Measurements from ENCODE around the gene SCD5.

The SCD5 gene

GRCh38 chr4:82792912-82793649 is 5.5 kb downstream of the SCD5 start:
- no peak for DNase-seq

- no peak for DNase-seq
Observed at GRCh38 chr4:82791179-82791578, 7.4 kb downstream of the SCD5 start.

- DNase-seq: no peak
Observed at GRCh38 chr4:82790060-82790660, 8.4 kb downstream of the SCD5 start.

DNA sequence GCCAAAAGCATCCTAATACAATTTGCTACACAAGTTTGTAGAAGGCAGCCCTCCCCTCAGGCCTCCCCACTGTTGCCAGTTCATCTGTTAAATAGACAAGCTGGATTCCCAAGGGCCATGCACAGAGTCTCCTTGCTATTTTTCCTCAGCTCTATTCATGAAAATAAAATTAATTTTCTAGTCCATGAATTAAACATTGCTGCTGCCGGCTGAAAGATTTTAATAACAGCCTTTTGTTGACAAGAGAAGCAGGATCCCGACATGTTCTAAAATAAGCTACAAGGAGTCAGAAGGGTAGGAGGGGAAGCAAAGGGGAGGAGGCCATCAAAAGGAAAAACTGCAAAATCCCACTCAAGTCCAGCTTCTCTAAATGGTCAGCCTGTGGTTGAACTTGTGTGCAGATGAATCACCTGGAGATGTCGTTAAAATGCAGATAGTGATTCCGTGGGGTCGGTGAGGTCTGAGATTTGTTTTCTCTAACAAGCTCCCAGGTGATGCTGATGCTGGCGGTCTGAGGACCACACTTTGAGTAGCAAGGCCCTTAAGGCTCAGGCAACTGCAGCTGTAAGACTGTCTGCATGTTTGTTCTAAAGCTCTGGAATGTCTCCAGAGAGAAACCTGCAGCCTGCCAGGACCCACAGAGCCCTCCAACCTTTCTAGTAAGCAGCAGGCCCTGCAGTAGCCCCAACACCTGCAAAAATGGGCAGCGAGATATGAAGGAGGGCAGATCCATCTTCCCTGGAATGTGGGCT is 9.4 kb downstream of the SCD5 start:
- DNase-seq: no peak

- DNase-seq: no peak
Observed at GRCh38 chr4:82787342-82787741, 11.3 kb downstream of the SCD5 start.

- DNase-seq: no peak
Observed at GRCh38 chr4:82786828-82787227, 11.8 kb downstream of the SCD5 start.

- no peak for DNase-seq
Observed at GRCh38 chr4:82785611-82786400, 12.8 kb downstream of the SCD5 start.

GRCh38 chr4:82784681-82785610 is 13.7 kb downstream of the SCD5 start:
- DNase-seq: no peak

- no peak for DNase-seq
Observed at GRCh38 chr4:82782626-82783345, 15.8 kb downstream of the SCD5 start.

GRCh38 chr4:82780752-82781231 is 17.8 kb downstream of the SCD5 start:
- DNase-seq: no peak

DNA sequence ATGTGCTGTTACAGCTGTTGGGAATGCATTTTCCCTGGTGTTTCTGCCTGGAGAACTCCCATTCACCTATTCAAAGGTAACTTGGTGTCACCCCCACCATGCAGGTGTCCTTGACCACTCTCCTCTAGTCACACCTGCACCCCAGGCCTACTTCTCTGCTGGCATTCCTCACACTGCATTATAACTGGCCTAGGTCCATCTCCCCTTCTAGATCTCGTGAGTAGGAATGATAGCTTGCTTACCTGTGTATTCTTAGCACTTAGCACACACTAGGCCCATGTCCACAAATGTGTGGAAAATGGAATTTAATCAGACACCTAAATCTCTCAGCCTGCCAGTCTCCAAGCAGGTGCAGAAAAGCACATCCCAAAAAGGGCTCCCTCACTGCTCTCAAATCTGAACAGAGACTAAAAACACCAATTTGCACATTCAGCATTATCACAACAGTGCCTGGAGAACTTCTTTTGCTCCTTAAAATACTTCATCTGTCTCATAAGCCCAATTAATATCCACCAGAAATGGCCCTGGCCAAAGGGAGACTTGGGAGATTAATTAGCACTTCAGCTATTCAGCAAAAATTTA is 18.3 kb downstream of the SCD5 start:
- DNase-seq: no peak

DNA sequence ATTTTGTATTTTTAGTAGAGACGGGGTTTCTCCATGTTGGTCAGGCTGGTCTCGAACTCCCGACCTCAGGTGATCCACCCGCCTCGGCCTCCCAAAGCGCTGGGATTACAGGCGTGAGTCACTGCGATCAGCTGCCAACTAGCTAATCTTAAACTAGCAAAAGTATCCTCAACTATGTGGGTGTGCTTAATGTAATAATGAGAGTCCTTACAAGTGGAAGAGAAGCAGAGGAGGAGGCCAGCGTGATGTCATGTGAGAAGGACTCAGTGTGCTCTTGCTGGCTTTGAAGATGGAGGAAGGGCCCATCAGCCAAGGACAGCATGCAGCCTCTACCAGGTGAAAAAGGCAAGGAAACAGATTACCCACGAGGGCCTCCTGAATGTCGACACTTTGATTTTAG is 19.6 kb downstream of the SCD5 start:
- DNase-seq: no peak

GRCh38 chr4:82777857-82778525 is 20.6 kb downstream of the SCD5 start:
- DNase-seq: no peak

DNA sequence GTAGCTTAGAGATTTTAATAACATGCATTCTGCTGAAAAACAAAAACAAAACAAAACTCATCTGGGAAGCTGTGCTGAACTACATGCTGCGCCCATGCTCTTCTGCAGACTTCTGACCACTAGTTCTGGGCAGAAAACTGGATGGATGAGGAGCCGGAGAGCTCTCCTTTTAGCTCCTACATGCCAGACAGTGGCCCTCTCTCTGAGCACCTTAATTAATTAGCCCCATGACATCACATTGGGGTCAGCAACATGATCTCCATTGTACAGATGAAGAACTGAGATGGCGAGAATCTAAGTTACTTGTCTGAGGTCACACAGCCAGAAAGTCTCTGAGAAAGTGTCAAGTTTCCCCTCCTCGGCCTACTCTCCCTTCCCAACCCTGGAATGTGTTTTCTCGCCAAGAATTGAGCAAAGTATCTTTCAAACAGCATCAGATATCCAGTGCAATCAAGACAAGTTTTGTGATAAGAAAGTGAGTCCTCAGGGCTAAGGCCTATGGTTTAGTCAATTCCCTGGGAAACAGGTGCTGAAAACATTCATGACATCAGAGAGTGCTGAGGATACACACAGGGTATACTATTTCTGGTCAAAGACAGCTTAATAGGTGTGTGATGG is 21.6 kb downstream of the SCD5 start:
- DNase-seq: no peak

DNA sequence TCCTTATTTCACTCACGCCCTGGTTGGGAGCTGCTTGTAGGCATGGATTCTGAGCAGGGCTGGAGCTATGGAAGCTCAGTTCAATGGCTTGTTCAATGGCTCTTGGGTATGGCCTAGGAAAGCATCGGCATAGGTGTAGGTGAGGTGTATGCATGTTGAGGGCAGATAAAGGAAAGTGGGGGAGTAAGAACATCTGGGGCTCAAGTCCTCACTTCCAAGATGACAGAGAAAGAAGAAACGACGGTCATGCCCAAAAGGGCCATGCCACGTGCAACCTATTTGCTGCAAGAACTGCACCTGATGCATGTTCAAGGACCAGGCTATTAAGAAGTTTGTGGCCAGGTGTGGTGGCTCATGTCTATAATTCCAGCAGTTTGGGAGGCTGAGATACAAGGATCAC is 23.4 kb downstream of the SCD5 start:
- DNase-seq: no peak

- DNase-seq: no peak
Observed at GRCh38 chr4:82774711-82775171, 23.9 kb downstream of the SCD5 start.

- DNase-seq: no peak
Observed at GRCh38 chr4:82773057-82773456, 25.5 kb downstream of the SCD5 start.

GRCh38 chr4:82770607-82771006 is 28.0 kb downstream of the SCD5 start:
- DNase-seq: no peak

DNA sequence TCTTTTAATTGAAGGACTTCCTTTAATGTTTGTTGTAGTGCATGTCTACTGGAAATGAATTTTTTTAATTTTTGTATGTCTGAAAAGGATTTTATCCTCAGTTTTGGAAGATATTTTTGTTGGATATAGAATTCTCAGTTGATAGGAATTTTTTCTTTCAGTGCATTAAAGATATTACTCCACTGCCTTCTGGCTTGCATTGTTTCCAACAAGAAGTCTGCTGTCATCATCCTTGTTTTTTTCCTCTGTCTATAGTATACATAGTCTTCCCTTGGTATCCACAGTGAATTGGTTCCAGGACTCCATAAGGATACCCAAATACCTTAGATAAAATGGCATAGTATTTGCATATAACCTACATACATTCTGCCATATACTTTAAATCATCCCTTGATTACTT is 33.5 kb downstream of the SCD5 start:
- no peak for DNase-seq

DNA sequence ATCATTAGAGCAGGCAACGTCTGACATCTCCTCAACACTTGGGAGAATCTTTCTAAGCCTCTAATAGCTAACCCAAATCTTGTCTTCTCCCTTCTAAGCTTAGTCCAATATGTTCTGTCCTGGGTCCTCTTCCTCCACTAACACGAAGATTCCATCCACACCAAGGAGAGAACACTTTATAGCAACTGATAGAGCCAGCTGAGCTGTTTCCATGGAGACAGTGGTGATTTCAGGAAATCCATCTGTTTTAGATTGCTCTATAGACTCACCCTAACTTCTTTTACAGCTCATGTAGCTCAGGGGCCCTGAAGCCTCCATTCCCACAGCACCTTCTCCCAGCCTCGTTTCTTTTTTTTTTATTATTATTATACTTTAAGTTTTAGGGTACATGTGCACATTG is 37.4 kb downstream of the SCD5 start:
- no peak for DNase-seq

Measured in activated CD4-positive, alpha-beta T cell treated with anti-CD3 and anti-CD28 coated beads, Interleukin-10, Interleukin-2, amounts not matched to agents 100 ng/mL and 50 ng/mL, durations not matched to agents 16 hours and 8 hours (primary cell).